ENCODE data around the gene ORAI3. TPM values are rescaled to one million over a fixed set of nuclear protein-coding genes. Genes with fewer than 3 reads are reported as not detected.
A peak's percentile ranks its signal among the peaks of the same experiment; 100 is the strongest.

Gene ORAI3
- total and polyA plus RNA-seq, 2 of the 13 experiments (the other 11 are each of a cell fraction or from before 2014, with no cell fraction given): 11.4 to 32.0 TPM

- TF ChIP-seq ZFP36L1 (CRISPR knock-in tag; IDR thresholded peaks at IDR 0.05) (no peak), NFIC (IDR thresholded peaks at IDR 0.05; ENCODE audit: low read length) (no peak; the same call in 1 of the 2 replicates), CAMTA2 (CRISPR knock-in tag; IDR thresholded peaks at IDR 0.05; ENCODE audit: borderline replicate concordance) (peak; percentile 88; the same call in 1 of the 2 replicates), STAT6 (CRISPR knock-in tag; IDR thresholded peaks at IDR 0.05; ENCODE audit: borderline replicate concordance) (0 out of 2 replicates have a peak, but pooled peaks have one; percentile 69), TEAD2 (CRISPR knock-in tag; IDR thresholded peaks at IDR 0.05) (no peak), THAP11 (CRISPR knock-in tag; IDR thresholded peaks at IDR 0.05) (peak; percentile 54), SOX6 (IDR thresholded peaks at IDR 0.05) (no peak), SOX6 (CRISPR knock-in tag; IDR thresholded peaks at IDR 0.05) (peak; percentile 84), ZNF331 (CRISPR knock-in tag; IDR thresholded peaks at IDR 0.05) (peak; percentile 68; the same call in 1 of the 2 replicates), ZNF724P (CRISPR knock-in tag; IDR thresholded peaks at IDR 0.05; ENCODE audit: borderline replicate concordance) (0 out of 2 replicates have a peak, but pooled peaks have one; percentile 60), RARG (CRISPR knock-in tag; IDR thresholded peaks at IDR 0.05; ENCODE audit: low read depth) (no peak), ZNF746 (CRISPR knock-in tag; IDR thresholded peaks at IDR 0.05) (peak; percentile 4; the same call in 1 of the 2 replicates), YEATS2 (CRISPR knock-in tag; IDR thresholded peaks at IDR 0.05; ENCODE audit: borderline replicate concordance) (no peak), ZBTB40 (IDR thresholded peaks at IDR 0.05) (no peak), ZBTB40 (CRISPR knock-in tag; IDR thresholded peaks at IDR 0.05) (no peak)
- TF ChIP-seq, protein P1, sequence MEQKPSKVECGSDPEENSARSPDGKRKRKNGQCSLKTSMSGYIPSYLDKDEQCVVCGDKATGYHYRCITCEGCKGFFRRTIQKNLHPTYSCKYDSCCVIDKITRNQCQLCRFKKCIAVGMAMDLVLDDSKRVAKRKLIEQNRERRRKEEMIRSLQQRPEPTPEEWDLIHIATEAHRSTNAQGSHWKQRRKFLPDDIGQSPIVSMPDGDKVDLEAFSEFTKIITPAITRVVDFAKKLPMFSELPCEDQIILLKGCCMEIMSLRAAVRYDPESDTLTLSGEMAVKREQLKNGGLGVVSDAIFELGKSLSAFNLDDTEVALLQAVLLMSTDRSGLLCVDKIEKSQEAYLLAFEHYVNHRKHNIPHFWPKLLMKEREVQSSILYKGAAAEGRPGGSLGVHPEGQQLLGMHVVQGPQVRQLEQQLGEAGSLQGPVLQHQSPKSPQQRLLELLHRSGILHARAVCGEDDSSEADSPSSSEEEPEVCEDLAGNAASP (CRISPR knock-in tag; IDR thresholded peaks at IDR 0.05; ENCODE audit: borderline replicate concordance): peak; percentile 75; the same call in 1 of the 2 replicates
Observed at GRCh38 chr16:30998852-30999761, 50.2 kb downstream of the ORAI3 start (continued).
